Fibroblast of lung (primary cell): ENCODE data around the gene GPR37L1.

Experiments used
- CTCF ChIP-seq, 2 donors: IDR thresholded peaks in 1 of 2; conservative IDR thresholded peaks in 1 of 2; 1 replicate in 1 of 2; 2 replicates in 1 of 2; pipeline ENCODE4 v1.5.1; 2011 to 2012; ENCODE audit warnings: low read length in 2 of 2, control low read depth in 1 of 2, inconsistent platforms in 1 of 2, low read depth in 1 of 2, mild to moderate bottlenecking in 1 of 2
- EZH2 ChIP-seq: IDR thresholded peaks from 2 replicates; pipeline ENCODE4 v1.5.1; 2012; ENCODE audit warnings: low read length, control low read depth, mild to moderate bottlenecking; ENCODE audit errors: missing control alignments

- peak; percentile 45 to 58 for TF ChIP-seq CTCF (conservative IDR thresholded peaks at IDR 0.05 in 1 of 2, IDR thresholded peaks at IDR 0.05 in 1 of 2; ENCODE audit: low read depth in 1 of 2, low read length in 2 of 2)
- no peak for TF ChIP-seq EZH2
Measured at GRCh38 chr1:202154766-202155477, 32.2 kb downstream of the GPR37L1 start.
